HG03103 (cell line): ENCODE measurements around the gene LTA.

ENCODE experiments used
- ATAC-seq: cut with Tn5 transposase; IDR thresholded peaks from one replicate; pipeline ENCODE4 v1.9.1; 2021; ENCODE audit warnings: low read depth; ENCODE audit not compliant: unreplicated experiment

LTA gene

DNA sequence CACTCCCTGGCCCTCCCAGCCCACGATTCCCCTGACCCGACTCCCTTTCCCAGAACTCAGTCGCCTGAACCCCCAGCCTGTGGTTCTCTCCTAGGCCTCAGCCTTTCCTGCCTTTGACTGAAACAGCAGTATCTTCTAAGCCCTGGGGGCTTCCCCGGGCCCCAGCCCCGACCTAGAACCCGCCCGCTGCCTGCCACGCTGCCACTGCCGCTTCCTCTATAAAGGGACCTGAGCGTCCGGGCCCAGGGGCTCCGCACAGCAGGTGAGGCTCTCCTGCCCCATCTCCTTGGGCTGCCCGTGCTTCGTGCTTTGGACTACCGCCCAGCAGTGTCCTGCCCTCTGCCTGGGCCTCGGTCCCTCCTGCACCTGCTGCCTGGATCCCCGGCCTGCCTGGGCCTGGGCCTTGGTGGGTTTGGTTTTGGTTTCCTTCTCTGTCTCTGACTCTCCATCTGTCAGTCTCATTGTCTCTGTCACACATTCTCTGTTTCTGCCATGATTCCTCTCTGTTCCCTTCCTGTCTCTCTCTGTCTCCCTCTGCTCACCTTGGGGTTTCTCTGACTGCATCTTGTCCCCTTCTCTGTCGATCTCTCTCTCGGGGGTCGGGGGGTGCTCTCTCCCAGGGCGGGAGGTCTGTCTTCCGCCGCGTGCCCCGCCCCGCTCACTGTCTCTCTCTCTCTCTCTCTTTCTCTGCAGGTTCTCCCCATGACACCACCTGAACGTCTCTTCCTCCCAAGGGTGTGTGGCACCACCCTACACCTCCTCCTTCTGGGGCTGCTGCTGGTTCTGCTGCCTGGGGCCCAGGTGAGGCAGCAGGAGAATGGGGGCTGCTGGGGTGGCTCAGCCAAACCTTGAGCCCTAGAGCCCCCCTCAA, at the start of gene LTA:
Gene LTA (plus strand): TSS at position 249 of the 871 bp plus-strand sequence. CDS start 454 bp downstream, at position 703.
- ATAC-seq = no peak

DNA sequence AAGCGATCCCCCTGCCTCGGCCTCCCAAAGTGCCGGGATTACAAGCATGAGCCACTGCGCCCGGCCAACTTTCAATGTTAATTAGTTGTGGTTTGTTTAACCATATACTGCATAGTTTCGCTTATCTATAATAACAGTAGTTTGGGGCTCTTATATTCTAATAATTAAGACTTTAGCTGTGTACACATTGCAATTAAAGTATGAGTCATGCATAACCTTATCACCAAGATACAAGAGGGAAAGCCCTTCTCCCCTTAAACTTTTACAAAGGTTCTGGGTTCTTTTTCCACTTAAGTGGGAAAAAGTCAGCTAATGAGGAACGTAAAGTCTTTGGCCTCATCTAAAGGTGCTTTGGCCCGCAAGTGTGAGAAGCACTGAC, 46.5 kb upstream of the LTA start:
- no peak for ATAC-seq

DNA sequence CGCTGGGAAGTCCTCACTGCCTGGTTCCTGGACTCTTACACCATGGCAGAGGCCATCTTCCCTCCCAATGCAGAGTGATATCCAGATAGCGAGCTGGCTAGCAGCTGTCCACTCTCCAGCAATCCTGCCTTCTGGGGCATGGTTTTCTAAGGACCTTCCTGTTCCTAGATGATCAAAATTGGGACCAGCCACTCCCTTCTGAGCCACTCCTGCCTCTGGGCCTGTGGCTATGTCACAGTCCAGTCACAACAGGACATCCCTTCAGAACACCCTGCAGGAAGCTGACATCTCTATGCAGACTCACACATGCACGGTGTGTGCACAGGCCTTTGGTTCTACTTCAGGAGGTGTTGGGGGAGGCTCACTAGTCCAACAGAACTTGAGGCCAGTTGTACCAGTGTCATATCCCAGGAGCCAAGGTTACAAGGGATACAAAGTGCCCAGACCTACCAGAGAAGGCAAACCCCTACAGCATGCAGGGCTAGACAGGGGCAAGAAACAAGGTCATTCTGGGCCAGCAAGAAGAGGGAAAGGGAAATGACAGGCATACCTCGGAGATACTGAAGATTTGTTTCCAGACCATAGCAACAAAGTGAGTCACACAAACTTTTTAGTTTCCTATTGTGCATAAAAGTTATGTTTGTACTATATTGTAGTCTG, 46.0 kb upstream of the LTA start:
- ATAC-seq = no peak

GRCh38 chr6:31528307-31528777, 43.7 kb upstream of the LTA start:
- ATAC-seq = no peak

DNA sequence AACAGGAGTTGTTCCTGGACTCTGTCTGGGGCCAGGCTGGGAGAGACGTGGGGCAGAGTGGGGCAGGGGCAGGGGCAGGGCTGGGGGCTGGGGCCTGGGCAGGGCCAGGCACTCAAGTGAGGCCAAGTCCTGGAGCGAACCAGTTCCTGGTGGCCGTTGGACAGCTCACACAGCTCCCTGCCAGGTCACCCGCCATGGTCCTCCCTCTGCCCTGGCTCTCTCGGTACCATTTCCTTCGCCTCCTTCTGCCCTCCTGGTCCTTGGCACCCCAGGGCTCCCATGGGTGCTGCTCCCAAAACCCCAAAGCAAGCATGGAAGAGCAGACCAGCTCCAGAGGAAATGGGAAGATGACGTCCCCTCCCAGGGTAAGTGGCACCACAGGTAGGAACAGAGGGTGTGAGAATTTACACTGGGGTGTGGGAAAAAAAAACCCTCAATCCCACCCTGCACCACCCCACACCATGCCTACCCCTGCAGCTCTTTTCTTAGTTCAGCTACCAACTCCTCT, 43.2 kb upstream of the LTA start, which contains the start of gene MCCD1:
Gene MCCD1 (plus strand): TSS at position 142 of the 508 bp plus-strand sequence. CDS start 53 bp downstream, at position 195.
- ATAC-seq = no peak

- no peak for ATAC-seq
Measured at GRCh38 chr6:31529329-31530150, 42.5 kb upstream of the LTA start.

DNA sequence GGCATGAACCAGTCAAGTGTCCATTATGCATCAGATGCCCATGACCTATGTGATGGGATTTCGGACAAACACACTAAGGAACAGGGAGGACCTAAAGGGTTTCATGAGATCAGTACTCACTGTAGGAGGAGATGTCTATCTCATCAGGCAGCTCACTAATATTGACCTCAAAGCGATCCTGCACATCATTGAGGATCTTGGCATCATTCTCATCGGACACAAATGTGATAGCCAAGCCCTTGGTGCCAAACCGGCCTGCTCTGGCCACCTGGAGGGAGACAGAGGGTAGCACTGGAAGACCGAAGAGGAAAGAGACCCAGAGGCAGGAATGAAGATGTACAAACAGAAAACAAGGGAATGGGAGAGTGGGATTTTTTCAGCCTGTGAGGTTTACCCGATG, 41.4 kb upstream of the LTA start:
- ATAC-seq = no peak

DNA sequence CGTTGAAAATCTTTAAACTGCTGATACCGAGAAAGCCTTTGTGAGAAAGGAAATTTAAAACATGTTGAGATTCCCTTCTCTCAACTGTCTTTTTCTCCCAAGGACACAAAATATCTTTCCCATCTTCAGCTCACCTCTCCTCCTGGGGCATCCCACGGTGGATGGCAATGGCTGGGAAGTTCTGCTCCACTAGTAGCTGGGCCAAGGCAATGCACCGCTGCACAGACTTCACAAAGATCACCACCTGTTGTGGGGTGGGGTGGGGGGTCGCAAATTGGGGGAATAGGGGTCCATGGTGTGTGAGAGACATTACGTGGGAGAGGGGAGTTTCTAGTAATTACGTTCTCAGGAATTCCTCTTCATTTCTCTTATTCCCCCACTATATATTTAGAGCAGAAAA, 40.9 kb upstream of the LTA start:
- no peak for ATAC-seq

DNA sequence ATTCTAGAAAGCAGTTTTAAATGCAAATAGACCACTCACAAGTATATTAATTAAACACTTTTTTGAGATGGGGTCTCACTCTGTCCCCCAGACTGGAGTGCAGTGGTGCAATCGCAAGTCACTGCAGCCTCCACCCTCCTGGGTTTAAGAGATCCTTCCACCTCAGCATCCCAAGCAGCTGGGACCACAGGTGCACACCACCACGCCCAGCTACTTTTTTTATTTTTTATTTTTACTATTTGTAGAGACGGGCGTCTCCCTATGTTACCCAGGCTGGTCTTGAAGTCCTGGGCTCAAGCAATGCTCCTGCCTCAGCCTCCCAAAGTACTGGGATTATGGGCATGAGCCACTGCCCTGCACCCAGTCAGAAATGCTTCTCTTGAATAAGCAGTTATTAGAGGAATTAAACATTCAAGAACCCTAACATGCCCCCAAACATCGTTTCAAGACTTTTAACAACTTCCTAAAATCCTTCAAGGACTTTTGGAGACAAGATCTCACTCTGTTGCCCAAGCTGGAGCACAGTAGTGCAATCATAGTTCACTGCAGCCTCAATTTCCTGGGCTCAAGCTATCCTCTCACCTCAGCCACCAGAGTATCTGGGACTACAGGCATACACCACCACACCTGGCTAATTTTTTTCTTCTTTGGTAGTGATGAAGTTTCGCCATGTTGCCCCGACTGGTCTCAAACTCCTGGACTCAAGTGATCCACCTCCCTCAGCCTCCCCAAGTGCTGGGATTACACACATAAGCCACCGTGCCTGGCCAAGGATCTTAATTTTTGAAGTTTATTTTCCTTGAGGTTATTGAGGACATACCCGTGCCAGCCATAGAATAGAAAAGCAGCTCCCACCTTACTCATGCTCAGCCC, 40.1 kb upstream of the LTA start:
- no peak for ATAC-seq

DNA sequence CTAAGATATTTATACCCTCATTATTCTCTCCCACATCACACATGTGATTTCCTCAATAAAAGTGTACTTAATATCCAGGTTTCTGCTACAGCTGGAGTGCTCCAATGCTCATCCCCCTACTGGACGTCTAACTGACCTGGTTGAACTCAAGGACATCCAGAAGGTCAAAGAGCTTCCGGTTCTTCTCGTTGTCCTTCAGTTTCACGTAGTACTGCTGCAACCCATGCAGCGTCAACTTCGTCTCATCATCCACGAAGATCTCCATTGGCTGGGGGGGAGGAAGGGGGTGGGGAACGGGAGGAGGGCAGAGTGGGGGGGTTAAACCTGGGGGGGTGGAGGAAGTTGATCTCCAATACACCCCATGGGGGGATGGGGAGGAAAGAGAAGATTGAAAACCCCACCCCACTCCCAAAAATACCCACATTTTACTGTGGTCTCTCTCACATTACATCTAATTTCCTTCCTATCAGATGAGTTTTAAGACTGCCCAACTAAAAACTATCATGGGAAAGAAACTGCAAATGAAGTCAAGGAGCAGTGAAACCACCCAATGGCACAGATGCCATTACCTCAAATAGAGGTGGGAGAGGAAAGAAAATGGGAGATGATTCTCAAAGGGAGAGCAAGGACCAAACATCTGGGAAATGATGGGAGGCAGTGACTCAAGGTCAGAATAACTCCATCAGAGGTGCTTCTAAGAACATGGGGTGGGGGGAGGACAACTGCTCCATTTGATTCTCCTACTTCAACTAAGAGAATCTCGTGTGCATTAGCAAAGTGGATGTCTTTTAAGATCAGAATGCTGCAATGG, 39.2 kb upstream of the LTA start:
- ATAC-seq = no peak

DNA sequence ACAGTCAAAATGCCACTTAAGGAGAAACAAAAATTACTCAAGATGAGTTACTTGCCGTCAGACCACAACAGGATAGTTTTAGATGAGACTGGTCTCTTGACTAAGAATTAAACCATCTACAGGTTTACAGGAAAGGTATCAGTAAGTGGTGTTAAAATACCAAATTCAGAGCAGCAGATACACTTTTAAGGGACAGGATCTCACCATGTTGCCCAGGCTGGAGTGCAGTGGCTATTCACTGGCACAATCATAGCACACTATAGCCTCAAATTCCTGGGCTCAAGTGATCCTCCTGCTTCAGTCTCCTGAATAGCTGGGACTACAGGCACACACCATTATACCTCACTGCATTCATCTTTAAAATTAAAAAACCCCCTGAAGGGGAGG, 38.6 kb upstream of the LTA start:
- ATAC-seq = no peak

DNA sequence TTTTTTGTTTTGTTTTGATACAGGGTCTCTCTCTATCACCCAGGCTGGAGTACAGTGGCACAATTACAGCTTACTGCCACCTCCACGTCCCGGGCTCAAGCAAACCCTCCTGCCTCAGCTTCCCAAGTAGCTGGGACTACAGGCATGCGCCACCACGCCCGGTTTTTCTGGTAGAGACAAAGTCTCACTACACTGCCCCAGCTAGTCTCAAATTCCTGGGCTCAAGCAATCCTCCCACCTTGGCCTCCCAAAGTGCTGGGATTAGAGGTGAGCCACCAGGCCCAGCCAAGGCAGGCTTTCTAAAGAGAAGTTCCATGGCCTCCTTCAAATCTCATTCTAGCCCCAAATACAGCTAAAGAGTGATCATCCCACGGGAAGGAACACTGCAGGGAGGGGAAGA, 38.1 kb upstream of the LTA start:
- no peak for ATAC-seq

DNA sequence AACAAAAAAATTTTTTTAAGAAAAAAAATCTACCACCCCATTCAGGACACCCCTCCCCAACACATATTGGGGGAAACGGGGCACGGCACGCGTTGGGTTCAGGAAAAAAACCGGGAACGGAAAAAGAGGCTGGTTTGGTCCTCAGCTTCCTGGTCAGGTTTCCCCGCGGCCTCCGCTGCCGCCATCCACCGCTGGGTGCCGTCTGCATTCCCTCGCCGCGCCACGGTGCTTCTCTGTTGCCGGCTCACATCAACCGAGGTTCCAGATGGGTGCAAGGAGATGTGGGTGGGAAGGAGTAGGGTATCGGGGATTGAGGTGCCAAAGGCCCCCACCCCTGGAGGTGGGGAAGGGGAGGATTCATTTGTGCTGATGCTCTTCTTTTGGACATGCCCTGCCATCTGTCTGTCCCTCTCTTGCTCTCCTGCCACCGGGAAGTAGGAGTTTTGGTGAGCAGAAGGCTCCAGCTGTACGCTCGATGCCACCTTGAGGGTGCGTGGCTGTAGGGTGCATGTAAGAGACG, 37.5 kb upstream of the LTA start:
- no peak for ATAC-seq

GRCh38 chr6:31535538-31536324, 36.4 kb upstream of the LTA start:
- ATAC-seq = no peak

GRCh38 chr6:31538805-31539400, 33.2 kb upstream of the LTA start:
- no peak for ATAC-seq

GRCh38 chr6:31540640-31541039, 31.4 kb upstream of the LTA start:
- ATAC-seq = no peak

GRCh38 chr6:31541059-31541657, 30.9 kb upstream of the LTA start:
- peak; percentile 18 for ATAC-seq
